ENCODE measurements around the gene SMAD4. TPM values are rescaled to one million over a fixed set of nuclear protein-coding genes. Genes with fewer than 3 reads are reported as not detected.
"Not testable (repeated sequence)": the region's sequence is repeated elsewhere in the genome, so short reads cannot be mapped to it uniquely, and the experiment has no call there.

SMAD4 gene
- total and polyA plus RNA-seq, 2 donors (not counting 3 experiments of a cell fraction or from before 2014, with no cell fraction given) = 63.5 to 82.8 TPM

DNA sequence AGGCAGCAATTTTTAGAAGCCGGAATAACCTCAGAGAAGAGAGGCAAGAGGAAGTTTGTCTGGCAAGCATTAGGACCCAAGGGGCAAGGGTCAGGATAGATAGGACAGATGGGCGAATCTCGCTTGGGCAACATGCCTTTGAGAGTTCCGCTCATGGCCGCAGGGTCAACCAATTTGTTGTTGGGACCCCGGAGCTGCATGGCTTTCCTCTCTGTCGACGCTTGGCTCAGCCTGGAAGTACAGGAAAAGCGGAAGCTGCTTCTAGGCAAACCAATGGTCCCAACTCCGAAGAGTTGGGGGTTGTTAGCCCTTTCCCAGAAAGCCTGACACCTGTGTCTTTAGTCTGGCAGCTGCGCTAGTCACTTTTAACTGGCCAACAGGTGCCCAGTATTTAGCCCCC lies 89.5 kb downstream of the SMAD4 start:
- H3K9me1 ChIP-seq (replicated peaks; ENCODE audit: control insufficient read depth, extremely low read depth, insufficient read depth, low read length); intact Hi-C loops (cut with micrococcal nuclease); H3K4me3 ChIP-seq (replicated peaks in 1 of 3; ENCODE audit: insufficient read depth in 1 of 3, low read depth in 1 of 3, low read length in 3 of 3); H3K27me3 ChIP-seq (ENCODE audit: control insufficient read depth in 2 of 2, insufficient read depth in 2 of 2, low read length in 2 of 2); CTCF ChIA-PET; POLR2A ChIA-PET; H3K4me1 ChIP-seq (ENCODE audit: control insufficient read depth, extremely low read depth, insufficient read depth, low read length); BruUV-seq (replicated peaks); H4K20me1 ChIP-seq (replicated peaks; ENCODE audit: control insufficient read depth, extremely low read depth, insufficient read depth, low read length); H2AFZ ChIP-seq (ENCODE audit: low read depth, low read length); H3K9ac ChIP-seq (replicated peaks; ENCODE audit: extremely low read depth, insufficient read depth, low read length); H3K79me2 ChIP-seq (ENCODE audit: control insufficient read depth, insufficient read depth, low read length); H3K36me3 ChIP-seq (ENCODE audit: control insufficient read depth in 2 of 2, extremely low read depth in 1 of 2, insufficient read depth in 2 of 2, low read length in 2 of 2); H3K27ac ChIP-seq (ENCODE audit: insufficient read depth, low read depth, low read length); H3K9me3 ChIP-seq (replicated peaks; ENCODE audit: control insufficient read depth, insufficient read depth, low read length); DNase-seq (ENCODE audit: low read depth, low spot score); dilution Hi-C loops (cut with MboI; ENCODE audit: extremely low pct_ligation_motif_present, low sequenced_read_pairs); H3K4me2 ChIP-seq (ENCODE audit: insufficient read depth, low read length); FAIRE-seq: not testable (repeated sequence)

DNA sequence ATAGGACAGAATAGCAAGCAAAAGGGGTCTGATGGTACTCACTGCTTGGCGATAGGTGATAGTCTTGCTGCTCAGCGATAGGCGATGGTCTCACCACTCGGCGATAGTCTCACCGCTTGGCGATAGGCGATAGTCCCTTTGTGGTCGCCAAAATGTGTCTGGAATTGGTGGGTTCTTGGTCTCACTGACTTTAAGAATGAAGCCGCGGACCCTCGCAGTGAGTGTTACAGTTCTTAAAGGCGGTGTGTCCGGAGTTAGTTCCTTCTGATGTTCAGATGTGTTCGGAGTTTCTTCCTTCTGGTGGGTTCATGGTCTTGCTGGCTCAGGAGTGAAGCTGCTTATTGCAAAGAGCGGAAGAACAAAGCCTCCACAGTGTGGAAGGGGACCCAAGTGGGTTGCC lies 90.0 kb downstream of the SMAD4 start:
- intact Hi-C loops (cut with micrococcal nuclease); H3K4me1 ChIP-seq (ENCODE audit: control insufficient read depth, extremely low read depth, insufficient read depth, low read length); POLR2A ChIA-PET; FAIRE-seq; H3K9me3 ChIP-seq (replicated peaks; ENCODE audit: control insufficient read depth, insufficient read depth, low read length); H3K27ac ChIP-seq (ENCODE audit: insufficient read depth, low read depth, low read length); H3K79me2 ChIP-seq (ENCODE audit: control insufficient read depth, insufficient read depth, low read length); H3K36me3 ChIP-seq (ENCODE audit: control insufficient read depth in 2 of 2, extremely low read depth in 1 of 2, insufficient read depth in 2 of 2, low read length in 2 of 2); DNase-seq (ENCODE audit: low read depth, low spot score); H3K4me3 ChIP-seq (replicated peaks in 1 of 3; ENCODE audit: insufficient read depth in 1 of 3, low read depth in 1 of 3, low read length in 3 of 3); H2AFZ ChIP-seq (ENCODE audit: low read depth, low read length); H3K27me3 ChIP-seq (ENCODE audit: control insufficient read depth in 2 of 2, insufficient read depth in 2 of 2, low read length in 2 of 2); CTCF ChIA-PET; H3K4me2 ChIP-seq (ENCODE audit: insufficient read depth, low read length); H4K20me1 ChIP-seq (replicated peaks; ENCODE audit: control insufficient read depth, extremely low read depth, insufficient read depth, low read length); H3K9me1 ChIP-seq (replicated peaks; ENCODE audit: control insufficient read depth, extremely low read depth, insufficient read depth, low read length); BruUV-seq (replicated peaks); dilution Hi-C loops (cut with MboI; ENCODE audit: extremely low pct_ligation_motif_present, low sequenced_read_pairs); H3K9ac ChIP-seq (replicated peaks; ENCODE audit: extremely low read depth, insufficient read depth, low read length): not testable (repeated sequence)
